Limb (tissue), 2 donors: Measurements from ENCODE around the gene EPS8L2.
"Not testable (repeated sequence)": the region's sequence is repeated elsewhere in the genome, so short reads cannot be mapped to it uniquely, and the experiment has no call there.

Source experiments
- DNase-seq, 2 donors: peaks; one replicate each; pipeline ENCODE4 v3.0.0-alpha.2; 2016; ENCODE audit errors: extremely low spot score in 2 of 2

Gene EPS8L2

DNA sequence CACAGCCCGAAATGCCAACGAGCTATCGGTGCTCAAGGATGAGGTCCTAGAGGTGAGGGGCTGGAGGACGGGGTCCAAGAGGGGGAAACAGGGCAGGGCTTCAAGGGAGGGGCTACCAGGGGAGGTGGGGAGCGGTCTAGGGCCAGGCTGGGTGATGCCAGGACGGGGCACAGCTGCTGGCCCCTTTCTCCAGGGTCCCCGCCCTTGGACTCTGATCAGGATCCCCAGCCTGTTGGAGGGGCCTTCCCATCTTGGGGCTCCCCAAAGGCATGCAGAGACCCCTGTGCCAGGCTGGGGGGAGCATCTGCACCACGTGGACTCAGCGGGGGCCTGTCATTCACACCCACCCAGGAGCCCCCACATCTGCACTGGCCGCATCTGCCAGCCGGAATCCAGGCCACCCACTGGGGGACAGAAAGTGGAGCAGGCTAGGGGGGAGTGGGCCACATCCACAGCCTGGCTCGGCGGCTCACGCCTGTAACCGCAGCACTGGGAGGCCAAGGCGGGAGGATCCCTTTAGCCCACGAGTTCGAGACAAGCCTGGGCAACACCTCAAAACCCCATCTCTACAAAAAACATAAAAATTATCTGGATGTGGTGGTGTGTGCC, 18.9 kb downstream of the EPS8L2 start:
- peak in 1 of 2 donors; percentile 30 for DNase-seq

DNA sequence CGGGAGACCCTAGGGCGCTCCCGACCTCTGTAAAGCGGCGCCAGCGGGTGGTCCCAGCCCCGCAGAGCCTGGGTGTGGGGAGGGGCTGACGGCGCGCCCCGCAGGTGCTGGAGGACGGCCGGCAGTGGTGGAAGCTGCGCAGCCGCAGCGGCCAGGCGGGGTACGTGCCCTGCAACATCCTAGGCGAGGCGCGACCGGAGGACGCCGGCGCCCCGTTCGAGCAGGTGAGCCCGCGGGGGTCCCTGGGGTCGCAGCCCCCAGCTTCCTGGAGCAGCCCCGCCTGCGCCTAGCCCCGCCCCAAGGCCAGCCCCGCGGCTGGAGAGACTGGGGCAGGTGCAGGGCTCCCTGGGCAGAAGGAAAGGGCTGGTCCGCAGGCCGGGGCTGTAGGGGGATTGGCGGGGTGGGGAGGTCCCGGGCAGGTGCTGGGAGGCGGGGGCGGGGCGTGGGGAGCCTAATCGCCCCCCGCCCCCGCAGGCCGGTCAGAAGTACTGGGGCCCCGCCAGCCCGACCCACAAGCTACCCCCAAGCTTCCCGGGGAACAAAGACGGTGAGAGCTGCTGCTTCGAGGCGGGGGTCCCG, 19.7 kb downstream of the EPS8L2 start:
- DNase-seq: peak in 1 of 2 donors; percentile 50

GRCh38 chr11:726278-727220, 20.5 kb downstream of the EPS8L2 start:
- DNase-seq: peak in 1 of 2 donors; percentile 70

- DNase-seq: peak in 1 of 2 donors; percentile 34
These were observed 21.3 kb downstream of the EPS8L2 start for GRCh38 chr11:727281-727701.

GRCh38 chr11:727859-728748, 22.1 kb downstream of the EPS8L2 start:
- peak in 1 of 2 donors; percentile 85 for DNase-seq

DNA sequence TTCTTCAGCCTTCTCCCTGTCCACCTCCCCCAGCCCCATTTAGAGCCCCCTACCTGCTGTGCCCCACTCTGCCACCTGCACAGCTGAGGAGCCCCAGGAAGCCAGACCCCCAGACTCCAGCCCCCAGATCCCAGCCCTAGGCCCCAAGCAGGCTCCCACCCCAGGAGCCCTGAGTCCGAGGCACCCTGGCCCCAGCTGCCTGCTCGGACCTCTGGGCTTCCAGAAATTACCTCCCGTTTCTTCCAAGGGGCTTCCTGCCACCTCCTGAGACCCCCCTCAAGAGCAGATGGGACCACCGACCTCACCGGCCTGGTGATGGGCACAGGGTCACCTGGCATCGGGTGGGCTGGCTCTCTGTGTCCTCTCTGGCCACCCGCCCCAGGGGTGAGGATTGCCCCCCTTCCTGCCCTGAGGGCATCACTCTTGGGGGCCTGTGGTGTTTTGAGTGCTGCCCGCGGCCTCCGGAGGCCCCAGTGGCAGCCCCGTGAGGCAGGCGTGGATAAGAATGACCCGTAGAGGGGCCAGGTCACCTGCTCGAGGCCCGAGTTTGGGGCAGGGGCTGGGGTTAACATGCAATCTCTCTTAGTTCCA, 23.0 kb downstream of the EPS8L2 start:
- DNase-seq: no peak

DNA sequence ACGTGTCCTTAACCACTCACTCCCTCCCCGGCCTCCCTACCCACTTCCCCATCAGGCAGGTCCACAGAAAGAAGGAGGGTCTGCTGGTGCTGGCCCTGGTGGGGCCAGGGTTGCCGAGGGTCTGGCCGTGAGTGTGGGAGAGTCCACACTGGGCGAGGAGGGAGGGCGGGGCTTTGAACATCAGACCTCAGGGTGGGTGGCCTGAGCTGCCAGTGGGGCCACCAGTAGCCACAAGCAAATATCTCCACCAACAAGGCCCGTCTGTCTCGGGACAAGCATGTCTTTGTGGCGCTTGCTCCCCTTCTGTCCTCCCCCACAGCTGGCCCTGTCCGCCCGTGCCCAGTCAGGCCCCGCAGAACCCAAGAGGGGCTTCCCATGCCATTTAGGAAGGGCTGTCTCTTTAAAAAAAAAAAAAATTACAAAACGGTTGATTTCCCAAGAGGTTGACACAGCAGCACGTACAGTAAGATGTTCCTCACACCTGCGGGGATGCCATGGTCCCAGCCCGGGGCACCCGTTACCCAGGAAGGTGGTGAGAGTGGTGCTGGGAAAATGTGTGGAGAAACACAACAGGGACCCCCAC, 23.6 kb downstream of the EPS8L2 start:
- peak in 1 of 2 donors; percentile 52 for DNase-seq

DNA sequence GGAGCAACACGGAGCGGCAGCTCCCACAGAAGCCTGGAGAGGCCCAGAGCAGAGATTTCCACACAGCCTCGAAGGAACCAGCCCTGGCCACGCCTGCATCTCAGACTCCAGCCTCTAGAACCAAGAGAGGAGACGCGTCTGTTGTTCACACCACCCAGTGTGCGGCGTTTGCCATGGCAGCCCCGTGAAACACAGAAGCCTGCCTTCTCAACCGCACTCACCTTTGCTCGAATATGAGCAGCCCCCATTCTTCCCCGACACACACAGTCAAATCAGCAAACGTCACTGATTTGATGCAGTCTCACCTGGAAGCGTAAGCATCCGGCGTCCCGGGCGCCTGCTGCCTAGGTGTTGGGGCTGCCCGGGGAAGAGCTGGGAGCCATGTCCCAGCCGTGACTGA, 27.0 kb downstream of the EPS8L2 start:
- DNase-seq: no peak

GRCh38 chr11:734541-734940, 28.5 kb downstream of the EPS8L2 start:
- DNase-seq: not testable (repeated sequence)

GRCh38 chr11:737366-737765, 31.3 kb downstream of the EPS8L2 start:
- DNase-seq: no peak

- DNase-seq: not testable (repeated sequence)
These were observed 31.9 kb downstream of the EPS8L2 start for GRCh38 chr11:737899-738298.

DNA sequence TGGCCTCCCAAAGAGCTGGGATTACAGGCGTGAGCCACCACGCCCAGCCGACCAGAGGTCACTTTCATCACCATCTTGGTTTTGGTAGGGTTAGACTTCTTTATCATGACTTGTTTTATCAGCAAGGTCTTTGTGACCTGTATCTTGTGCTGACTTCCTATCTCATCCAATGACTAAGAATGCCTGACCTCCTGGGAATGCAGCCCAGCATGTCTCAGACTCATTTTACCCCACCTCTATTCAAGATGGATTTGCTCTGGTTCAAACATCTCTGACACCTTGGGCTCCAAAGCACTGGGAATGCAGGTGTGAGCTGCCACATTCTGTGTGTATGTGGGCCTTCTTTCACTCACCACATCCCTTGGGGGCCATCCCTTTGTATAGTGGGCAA, 36.1 kb downstream of the EPS8L2 start:
- no peak for DNase-seq

DNA sequence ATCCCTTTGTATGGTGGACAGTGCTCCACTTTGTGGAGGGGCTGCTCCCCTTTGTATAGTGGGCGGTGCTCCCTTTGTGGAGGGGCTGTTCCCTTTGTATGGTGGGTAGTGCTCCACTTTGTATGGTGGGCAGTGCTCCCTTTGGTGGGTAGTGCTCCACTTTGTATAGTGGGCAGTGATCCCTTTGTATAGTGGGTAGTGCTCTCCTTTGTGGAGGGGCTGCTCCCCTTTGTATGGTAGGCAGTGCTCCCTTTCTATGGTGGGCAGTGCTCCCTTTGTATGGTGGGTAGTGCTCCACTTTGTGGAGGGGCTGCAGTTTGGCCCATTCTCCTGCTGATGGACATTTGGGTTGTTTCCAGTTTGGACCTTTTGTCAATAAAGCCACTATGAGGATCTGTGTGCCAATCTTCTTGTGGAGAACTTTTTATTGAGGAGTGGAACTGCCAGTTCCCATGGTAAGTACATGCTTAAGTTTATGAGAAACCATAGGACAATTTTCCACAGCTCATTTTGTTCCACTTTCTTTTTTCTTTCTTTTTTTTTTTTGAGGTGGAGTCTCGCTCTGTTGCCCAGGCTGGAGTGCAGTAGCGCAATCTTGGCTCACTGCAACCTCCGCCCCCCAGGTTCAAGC, 36.7 kb downstream of the EPS8L2 start:
- DNase-seq: no peak

- no peak for DNase-seq
These were observed 39.4 kb downstream of the EPS8L2 start for GRCh38 chr11:745428-745827.

DNA sequence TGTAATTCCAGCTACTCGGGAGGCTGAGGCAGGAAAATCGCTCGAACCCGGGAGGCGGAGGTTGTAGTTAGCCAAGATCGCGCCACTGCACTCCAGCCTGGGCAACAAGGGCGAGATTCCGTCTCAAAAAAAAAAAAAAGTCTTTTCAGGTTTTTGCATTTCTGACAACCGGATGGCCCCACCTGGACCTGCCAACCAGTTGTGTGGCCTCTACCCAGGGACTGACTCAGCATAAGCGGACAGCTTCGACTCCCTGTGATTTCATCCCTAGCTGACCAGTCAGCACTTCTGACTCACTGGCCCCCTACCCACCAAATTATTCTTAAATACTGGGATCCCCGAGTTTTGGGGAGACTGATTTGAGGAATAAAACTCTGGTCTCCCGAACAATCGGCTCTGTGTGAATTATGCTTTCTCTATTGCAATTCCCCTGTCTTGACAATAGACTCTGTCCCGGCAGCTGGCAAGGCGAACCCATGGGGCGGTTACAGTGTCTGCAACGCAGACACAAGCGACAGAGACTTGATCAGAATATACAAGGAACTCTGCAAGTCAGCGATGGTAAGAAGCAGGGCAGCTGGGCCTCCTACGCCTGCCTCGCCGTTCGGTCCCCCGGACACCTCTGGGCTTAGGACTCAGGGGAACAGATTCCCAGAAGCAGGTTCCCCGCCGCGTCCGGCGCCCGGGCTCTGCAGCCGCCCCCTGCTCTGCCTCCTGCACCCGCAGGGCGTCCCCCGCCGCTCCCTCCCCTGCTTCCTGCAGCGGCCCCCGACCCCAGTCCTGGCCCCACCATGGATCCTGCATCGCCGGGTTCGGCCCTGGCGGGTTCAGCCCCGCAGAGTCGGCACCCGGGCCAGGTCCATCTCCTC, 40.5 kb downstream of the EPS8L2 start:
- no peak for DNase-seq

DNA sequence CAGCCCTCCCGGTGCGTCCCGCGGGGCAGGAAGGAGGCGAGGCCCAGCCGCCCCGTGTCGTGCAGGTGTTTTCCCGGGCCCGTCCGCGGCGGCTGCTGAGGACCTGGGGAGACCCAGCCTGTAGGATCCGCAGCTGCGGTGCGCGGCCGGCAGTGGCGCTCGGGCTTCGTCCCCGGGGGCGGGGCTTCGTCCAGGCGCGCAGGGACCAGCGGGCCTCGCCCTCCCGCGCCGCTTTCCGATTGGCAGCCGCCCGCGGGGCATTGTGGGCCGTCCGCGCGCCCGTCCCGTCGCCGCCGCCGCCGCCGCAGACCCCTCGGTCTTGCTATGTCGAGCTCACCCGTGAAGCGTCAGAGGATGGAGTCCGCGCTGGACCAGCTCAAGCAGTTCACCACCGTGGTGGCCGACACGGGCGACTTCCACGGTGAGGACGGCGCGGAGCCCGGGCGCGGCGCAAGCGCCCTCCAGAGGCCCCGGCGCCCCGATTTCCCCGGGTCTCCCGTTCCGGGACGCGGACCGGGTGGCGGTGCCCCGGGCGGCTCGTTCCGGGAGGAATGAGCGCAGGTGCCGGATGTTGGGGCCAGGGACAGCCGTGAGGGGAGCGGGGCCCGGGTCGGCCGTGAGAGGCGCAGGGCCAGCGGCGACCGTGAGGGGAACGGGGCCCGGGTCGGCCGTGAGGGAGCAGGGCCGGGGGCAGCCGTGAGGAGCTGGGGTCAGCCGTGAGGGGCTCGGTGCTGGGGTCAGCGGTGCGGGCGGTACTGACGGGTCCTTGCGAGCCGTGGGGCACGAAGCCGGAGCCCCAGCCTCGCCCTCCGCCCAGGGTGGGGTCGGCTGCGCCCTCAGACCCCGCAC, 41.4 kb downstream of the EPS8L2 start, which contains the start of gene TALDO1:
Gene TALDO1 (plus strand): TSS at position 307 of the 849 bp plus-strand sequence. CDS start 18 bp downstream, at position 325.
- peak; percentile 89 to 93 for DNase-seq

GRCh38 chr11:748007-748359, 42.0 kb downstream of the EPS8L2 start:
- no peak for DNase-seq

DNA sequence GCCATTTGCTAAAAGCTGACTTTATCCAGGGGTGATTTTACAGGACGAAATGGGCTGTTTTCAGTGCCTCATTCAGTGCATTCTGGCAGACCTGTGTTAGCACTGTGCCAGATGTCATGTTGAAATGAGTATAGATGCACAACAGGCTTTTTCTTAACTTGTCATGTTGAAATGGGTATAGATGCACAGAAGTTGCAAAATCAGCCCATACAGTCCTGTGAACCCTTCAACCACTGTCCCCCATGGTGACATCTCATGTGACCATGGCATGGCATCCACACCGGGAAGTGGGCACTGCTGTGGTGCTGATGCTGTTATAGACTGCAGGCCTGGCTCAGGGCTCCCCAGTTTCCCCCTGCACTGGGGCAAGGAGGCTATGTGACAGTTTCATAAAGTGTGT, 43.7 kb downstream of the EPS8L2 start:
- no peak for DNase-seq
